ENCODE measurements around the gene H2BW1. TPM values are rescaled to one million over a fixed set of nuclear protein-coding genes. Genes with fewer than 3 reads are reported as not detected.
"Not testable (repeated sequence)": the region's sequence is repeated elsewhere in the genome, so short reads cannot be mapped to it uniquely, and the experiment has no call there.

Gene H2BW1
- total RNA-seq, 1 experiment from 2014 or later, result not detected

- Histone ChIP-seq H3K27me3 (ENCODE audit: low read length) (peaks cover 70% of the 10 kb centered on the region), H3K4me2 (ENCODE audit: low read length) (no peak overlapping the region), H4K20me1 (ENCODE audit: low read length) (no peaks in the 10 kb centered on the region), H3K4me3 (ENCODE audit: low read length) (no peak overlapping the region), H3K36me3 (ENCODE audit: low read depth, low read length) (no peaks in the 10 kb centered on the region), H3K79me2 (ENCODE audit: low read length) (no peaks in the 10 kb centered on the region), H3K27ac (ENCODE audit: low read length) (no peak overlapping the region), H3K9me3 (ENCODE audit: low read length) (no peaks in the 10 kb centered on the region), H3F3A (ENCODE audit: low read length, unreplicated experiment) (no peaks in the 10 kb centered on the region), H3K9me2 (replicated peaks; ENCODE audit: low read length) (no peaks in the 10 kb centered on the region), H3K9ac (ENCODE audit: low read length) (no peak overlapping the region), H2AFZ (ENCODE audit: low read length) (no peak overlapping the region), H3K4me1 (ENCODE audit: insufficient read depth, low read length) (no peaks in the 10 kb centered on the region)
- intact Hi-C loops (cut with micrococcal nuclease), result no loop called here
- ChIA-PET CTCF (no interaction called here), POLR2A (ENCODE audit: unreplicated experiment) (no interaction called here)
- TF ChIP-seq EZH2 (IDR thresholded peaks at IDR 0.05; ENCODE audit: low read length, unreplicated experiment) (no peak), CTCF (conservative IDR thresholded peaks at IDR 0.05; ENCODE audit: low read depth, low read length) (no peak), EZH2phosphoT487 (IDR thresholded peaks at IDR 0.05; ENCODE audit: borderline replicate concordance, low read length) (no peak)
- BruUV-seq (replicated peaks), result no TSS peak
- ATAC-seq (no peak), DNase-seq (no peak)
Measured at GRCh38 chrX:104018126-104018525, 4.6 kb upstream of the H2BW1 start.

GRCh38 chrX:104015576-104015975, 2.1 kb upstream of the H2BW1 start:
- H2AFZ ChIP-seq (ENCODE audit: low read length); H3K36me3 ChIP-seq (ENCODE audit: low read depth, low read length); H3F3A ChIP-seq (ENCODE audit: low read length, unreplicated experiment); H4K20me1 ChIP-seq (ENCODE audit: low read length); BruUV-seq (replicated peaks); H3K9me2 ChIP-seq (replicated peaks; ENCODE audit: low read length); H3K4me2 ChIP-seq (ENCODE audit: low read length); POLR2A ChIA-PET (ENCODE audit: unreplicated experiment); H3K9ac ChIP-seq (ENCODE audit: low read length); intact Hi-C loops (cut with micrococcal nuclease); H3K9me3 ChIP-seq (ENCODE audit: low read length); H3K4me3 ChIP-seq (ENCODE audit: low read length); H3K79me2 ChIP-seq (ENCODE audit: low read length); CTCF ChIA-PET; H3K4me1 ChIP-seq (ENCODE audit: insufficient read depth, low read length); ATAC-seq; H3K27ac ChIP-seq (ENCODE audit: low read length); DNase-seq: not testable (repeated sequence)
- peaks cover 68% of the 10 kb centered on the region for H3K27me3 ChIP-seq (ENCODE audit: low read length)

GRCh38 chrX:104013158-104013557, 350 bp downstream of the H2BW1 start:
- H3K27ac ChIP-seq (ENCODE audit: low read length), result no peak overlapping the region
- no peaks in the 10 kb centered on the region for H4K20me1 ChIP-seq (ENCODE audit: low read length)
- H2AFZ ChIP-seq (ENCODE audit: low read length), result no peak overlapping the region
- no TSS peak for BruUV-seq (replicated peaks)
- H3K4me2 ChIP-seq (ENCODE audit: low read length), result no peak overlapping the region
- H3F3A ChIP-seq (ENCODE audit: low read length, unreplicated experiment), result no peaks in the 10 kb centered on the region
- DNase-seq, result no peak
- ATAC-seq, result no peak
- intact Hi-C loops (cut with micrococcal nuclease), result no loop called here
- no peaks in the 10 kb centered on the region for H3K36me3 ChIP-seq (ENCODE audit: low read depth, low read length)
- CTCF ChIA-PET, result no interaction called here
- no peaks in the 10 kb centered on the region for H3K9me2 ChIP-seq (replicated peaks; ENCODE audit: low read length)
- H3K9ac ChIP-seq (ENCODE audit: low read length), result no peak overlapping the region
- peaks cover 65% of the 10 kb centered on the region for H3K27me3 ChIP-seq (ENCODE audit: low read length)
- POLR2A ChIA-PET (ENCODE audit: unreplicated experiment), result no interaction called here
- H3K9me3 ChIP-seq (ENCODE audit: low read length), result no peaks in the 10 kb centered on the region
- no peak overlapping the region for H3K4me3 ChIP-seq (ENCODE audit: low read length)
- no peaks in the 10 kb centered on the region for H3K4me1 ChIP-seq (ENCODE audit: insufficient read depth, low read length)
- H3K79me2 ChIP-seq (ENCODE audit: low read length), result no peaks in the 10 kb centered on the region
- TF ChIP-seq EZH2phosphoT487 (IDR thresholded peaks at IDR 0.05; ENCODE audit: borderline replicate concordance, low read length), result no peak
- no peak for TF ChIP-seq EZH2 (IDR thresholded peaks at IDR 0.05; ENCODE audit: low read length, unreplicated experiment)
- TF ChIP-seq CTCF (conservative IDR thresholded peaks at IDR 0.05; ENCODE audit: low read depth, low read length), result no peak

Data from PC-3 (cell line).